OCI-LY3 (cell line): Measurements from ENCODE around the gene KCNIP1.

ENCODE experiments used
- H2AFZ ChIP-seq: fragments of 200-600, 300-600 bp; shearing (Covaris generic); 2 replicates; pipeline ENCODE4 v1.6.0; 2014; ENCODE audit warnings: antibody characterized with exemption, low read depth, low read length
- H3K27ac ChIP-seq: fragments of 200-600, 300-600 bp; sonication (generic); 2 replicates; pipeline ENCODE4 v1.5.1; 2014; ENCODE audit warnings: mild to moderate bottlenecking, low read length, moderate library complexity, mixed read lengths
- H3K27me3 ChIP-seq: fragments of 200-600, 300-600 bp; sonication (generic); 2 replicates; pipeline ENCODE4 v1.6.1; 2014; ENCODE audit warnings: low read depth, low read length, mixed read lengths
- H3K36me3 ChIP-seq: fragments of 200-600, 300-600 bp; sonication (generic); replicated peaks from 2 replicates; pipeline ENCODE3; 2014; ENCODE audit warnings: low read depth, low read length, mixed read lengths
- H3K4me1 ChIP-seq: fragments of 300-600, 200-600 bp; sonication (generic); 2 replicates; pipeline ENCODE4 v1.6.1; 2014; ENCODE audit warnings: low read length, mixed read lengths
- H3K4me2 ChIP-seq: fragments of 200-600, 300-600 bp; sonication (generic); 2 replicates; pipeline ENCODE4 v1.6.1; 2014; ENCODE audit warnings: low read length, mixed read lengths
- H3K4me3 ChIP-seq: fragments of 300-600, 200-600 bp; sonication (generic); 2 replicates; pipeline ENCODE4 v1.5.1; 2014; ENCODE audit warnings: antibody characterized with exemption, mild to moderate bottlenecking, low read length, moderate library complexity
- H3K79me2 ChIP-seq: fragments of 300-600, 200-600 bp; shearing (Covaris generic); 2 replicates; pipeline ENCODE4 v1.6.1; 2014; ENCODE audit warnings: mild to moderate bottlenecking, low read length, mixed read lengths
- H3K9ac ChIP-seq: fragments of 300-600, 200-600 bp; shearing (Covaris generic); 2 replicates; pipeline ENCODE4 v1.6.0; 2014; ENCODE audit warnings: mild to moderate bottlenecking, low read length, moderate library complexity
- H3K9me3 ChIP-seq: fragments of 200-600, 300-600 bp; shearing (Covaris generic); 2 replicates; pipeline ENCODE4 v1.6.1; 2014; ENCODE audit warnings: low read length, mixed read lengths; ENCODE audit not compliant: insufficient read depth
- H4K20me1 ChIP-seq: fragments of 200-600, 300-600 bp; sonication (generic); 2 replicates; pipeline ENCODE4 v1.6.1; 2016; ENCODE audit warnings: low read length, mixed read lengths; ENCODE audit not compliant: insufficient read depth
- EZH2phosphoT487 ChIP-seq: fragments of 200-600 bp; shearing (Covaris generic); IDR thresholded peaks from 2 replicates; pipeline ENCODE4 v1.6.1; 2018; ENCODE audit warnings: antibody characterized with exemption, mixed run types, low read depth
- TF ChIP-seq, protein P1 (sequence below): fragments of 200-600, 300-600 bp; sonication (generic); IDR thresholded peaks from 2 replicates; pipeline ENCODE4 v1.5.1; 2014; ENCODE audit warnings: antibody characterized with exemption, low read length, low read depth

The KCNIP1 gene

GRCh38 chr5:170656346-170656745, 152.5 kb downstream of the KCNIP1 start:
- Histone ChIP-seq H4K20me1 (peaks cover 4% of the 10 kb centered on the region; the same call in 1 of the 2 replicates), H2AFZ (no peak overlapping the region), H3K27ac (no peak overlapping the region), H3K4me1 (peaks cover 25% of the 10 kb centered on the region), H3K27me3 (peaks cover 68% of the 10 kb centered on the region), H3K4me2 (no peak overlapping the region), H3K9ac (no peak overlapping the region), H3K4me3 (no peak overlapping the region), H3K79me2 (no peaks in the 10 kb centered on the region), H3K36me3 (no peaks in the 10 kb centered on the region), H3K9me3 (no peaks in the 10 kb centered on the region)
- TF ChIP-seq, protein P1, sequence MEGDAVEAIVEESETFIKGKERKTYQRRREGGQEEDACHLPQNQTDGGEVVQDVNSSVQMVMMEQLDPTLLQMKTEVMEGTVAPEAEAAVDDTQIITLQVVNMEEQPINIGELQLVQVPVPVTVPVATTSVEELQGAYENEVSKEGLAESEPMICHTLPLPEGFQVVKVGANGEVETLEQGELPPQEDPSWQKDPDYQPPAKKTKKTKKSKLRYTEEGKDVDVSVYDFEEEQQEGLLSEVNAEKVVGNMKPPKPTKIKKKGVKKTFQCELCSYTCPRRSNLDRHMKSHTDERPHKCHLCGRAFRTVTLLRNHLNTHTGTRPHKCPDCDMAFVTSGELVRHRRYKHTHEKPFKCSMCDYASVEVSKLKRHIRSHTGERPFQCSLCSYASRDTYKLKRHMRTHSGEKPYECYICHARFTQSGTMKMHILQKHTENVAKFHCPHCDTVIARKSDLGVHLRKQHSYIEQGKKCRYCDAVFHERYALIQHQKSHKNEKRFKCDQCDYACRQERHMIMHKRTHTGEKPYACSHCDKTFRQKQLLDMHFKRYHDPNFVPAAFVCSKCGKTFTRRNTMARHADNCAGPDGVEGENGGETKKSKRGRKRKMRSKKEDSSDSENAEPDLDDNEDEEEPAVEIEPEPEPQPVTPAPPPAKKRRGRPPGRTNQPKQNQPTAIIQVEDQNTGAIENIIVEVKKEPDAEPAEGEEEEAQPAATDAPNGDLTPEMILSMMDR, result no peak
- no peak for TF ChIP-seq EZH2phosphoT487

DNA sequence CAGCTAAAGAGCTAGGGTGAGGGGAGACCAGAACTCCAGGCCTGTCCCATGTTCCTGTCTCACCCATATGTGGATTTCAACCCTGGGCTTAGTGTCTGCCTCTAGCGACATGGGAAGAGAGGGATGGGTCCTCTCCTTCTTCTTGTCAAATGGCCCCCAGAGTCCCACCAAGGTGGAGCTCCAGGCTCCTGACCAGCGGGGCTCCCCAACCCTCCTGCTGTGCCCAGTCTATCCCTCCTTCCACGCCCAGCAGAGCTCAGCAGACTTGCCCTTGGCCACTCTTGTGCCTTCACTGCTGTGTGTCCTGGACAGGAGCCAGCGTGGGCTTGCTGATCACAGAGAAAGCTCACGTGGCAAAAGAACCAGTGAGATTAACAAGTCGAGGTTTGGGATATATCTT, 156.7 kb downstream of the KCNIP1 start:
- H3K9me3 ChIP-seq, result no peaks in the 10 kb centered on the region
- H2AFZ ChIP-seq, result no peak overlapping the region
- no peaks in the 10 kb centered on the region for H3K36me3 ChIP-seq
- TF ChIP-seq, protein P1, result no peak
- TF ChIP-seq EZH2phosphoT487, result no peak
- H3K4me3 ChIP-seq, result no peak overlapping the region
- no peak overlapping the region for H3K27ac ChIP-seq
- peaks cover 83% of the 10 kb centered on the region for H3K27me3 ChIP-seq
- H3K4me2 ChIP-seq, result no peak overlapping the region
- no peaks in the 10 kb centered on the region for H3K79me2 ChIP-seq
- peaks cover 40% of the 10 kb centered on the region for H3K4me1 ChIP-seq
- no peak overlapping the region for H3K9ac ChIP-seq
- H4K20me1 ChIP-seq, result peaks cover 24% of the 10 kb centered on the region; the same call in 1 of the 2 replicates

- Histone ChIP-seq H3K27ac (no peak overlapping the region), H3K9me3 (no peaks in the 10 kb centered on the region), H3K4me3 (peak overlapping the region; percentile 16; the same call in 1 of the 2 replicates), H3K9ac (no peak overlapping the region), H3K27me3 (peaks cover 82% of the 10 kb centered on the region), H3K36me3 (no peaks in the 10 kb centered on the region), H2AFZ (no peak overlapping the region), H3K79me2 (no peaks in the 10 kb centered on the region), H4K20me1 (peaks cover 24% of the 10 kb centered on the region; the same call in 1 of the 2 replicates), H3K4me2 (peak overlapping the region; percentile 51), H3K4me1 (peaks cover 34% of the 10 kb centered on the region)
- TF ChIP-seq, protein P1, result no peak
- no peak for TF ChIP-seq EZH2phosphoT487
Observed at GRCh38 chr5:170662966-170663365, 159.1 kb downstream of the KCNIP1 start.

- Histone ChIP-seq H4K20me1 (no peaks in the 10 kb centered on the region), H3K4me3 (no peak overlapping the region), H2AFZ (no peak overlapping the region), H3K4me2 (no peak overlapping the region), H3K27me3 (peaks cover 83% of the 10 kb centered on the region), H3K4me1 (no peaks in the 10 kb centered on the region), H3K36me3 (no peaks in the 10 kb centered on the region), H3K27ac (no peak overlapping the region), H3K9me3 (no peaks in the 10 kb centered on the region), H3K79me2 (no peaks in the 10 kb centered on the region), H3K9ac (no peak overlapping the region)
- TF ChIP-seq, protein P1, result no peak
- TF ChIP-seq EZH2phosphoT487, result no peak
Observed at GRCh38 chr5:170678811-170679210, 175.0 kb downstream of the KCNIP1 start.
